GM21367 (cell line): ENCODE results near the gene KHK.

ENCODE experiments used
- ATAC-seq: cut with Tn5 transposase; IDR thresholded peaks from one replicate; pipeline ENCODE4 v1.9.1; 2021; ENCODE audit not compliant: unreplicated experiment

The KHK gene

DNA sequence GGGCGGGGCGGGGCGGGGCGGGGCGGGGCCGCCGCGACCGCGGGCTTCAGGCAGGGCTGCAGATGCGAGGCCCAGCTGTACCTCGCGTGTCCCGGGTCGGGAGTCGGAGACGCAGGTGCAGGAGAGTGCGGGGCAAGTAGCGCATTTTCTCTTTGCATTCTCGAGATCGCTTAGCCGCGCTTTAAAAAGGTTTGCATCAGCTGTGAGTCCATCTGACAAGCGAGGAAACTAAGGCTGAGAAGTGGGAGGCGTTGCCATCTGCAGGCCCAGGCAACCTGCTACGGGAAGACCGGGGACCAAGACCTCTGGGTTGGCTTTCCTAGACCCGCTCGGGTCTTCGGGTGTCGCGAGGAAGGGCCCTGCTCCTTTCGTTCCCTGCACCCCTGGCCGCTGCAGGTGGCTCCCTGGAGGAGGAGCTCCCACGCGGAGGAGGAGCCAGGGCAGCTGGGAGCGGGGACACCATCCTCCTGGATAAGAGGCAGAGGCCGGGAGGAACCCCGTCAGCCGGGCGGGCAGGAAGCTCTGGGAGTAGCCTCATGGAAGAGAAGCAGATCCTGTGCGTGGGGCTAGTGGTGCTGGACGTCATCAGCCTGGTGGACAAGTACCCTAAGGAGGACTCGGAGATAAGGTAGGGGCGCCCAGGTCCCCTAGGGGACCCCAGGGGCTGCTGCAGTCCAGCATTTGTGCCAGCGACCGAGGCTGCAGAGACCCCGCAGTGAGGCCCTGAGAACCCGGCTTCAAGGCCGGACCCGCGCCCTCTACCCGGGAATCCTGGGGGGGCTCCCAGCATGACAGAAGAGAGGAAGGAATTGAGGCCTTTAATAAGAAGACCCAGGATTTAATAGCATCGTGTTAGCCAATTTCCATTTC lies at the start of gene KHK:
Gene KHK, plus strand, starts transcription at position 49 of the 870 bp plus-strand sequence. Its CDS starts 488 bp downstream, at position 537.
- ATAC-seq: no peak

DNA sequence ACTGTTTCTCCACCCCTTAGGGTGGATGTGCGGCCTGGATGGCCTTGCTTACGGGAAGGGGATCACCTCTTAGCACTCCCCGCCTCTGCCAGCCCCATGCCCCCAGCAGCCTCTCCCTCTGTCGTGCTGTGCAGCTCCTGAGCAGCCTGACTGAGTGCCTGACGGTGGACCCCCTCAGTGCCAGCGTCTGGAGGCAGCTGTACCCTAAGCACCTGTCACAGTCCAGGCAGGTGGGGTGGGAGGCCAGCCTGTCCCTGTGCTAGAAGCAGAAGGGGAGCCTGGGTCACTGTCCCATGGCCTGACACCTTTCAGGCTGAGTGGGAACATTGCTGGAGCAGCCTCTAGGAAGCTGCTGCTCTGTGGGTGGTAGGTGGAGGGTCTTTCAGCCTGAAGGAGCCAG lies 48.6 kb upstream of the KHK start:
- ATAC-seq: no peak

DNA sequence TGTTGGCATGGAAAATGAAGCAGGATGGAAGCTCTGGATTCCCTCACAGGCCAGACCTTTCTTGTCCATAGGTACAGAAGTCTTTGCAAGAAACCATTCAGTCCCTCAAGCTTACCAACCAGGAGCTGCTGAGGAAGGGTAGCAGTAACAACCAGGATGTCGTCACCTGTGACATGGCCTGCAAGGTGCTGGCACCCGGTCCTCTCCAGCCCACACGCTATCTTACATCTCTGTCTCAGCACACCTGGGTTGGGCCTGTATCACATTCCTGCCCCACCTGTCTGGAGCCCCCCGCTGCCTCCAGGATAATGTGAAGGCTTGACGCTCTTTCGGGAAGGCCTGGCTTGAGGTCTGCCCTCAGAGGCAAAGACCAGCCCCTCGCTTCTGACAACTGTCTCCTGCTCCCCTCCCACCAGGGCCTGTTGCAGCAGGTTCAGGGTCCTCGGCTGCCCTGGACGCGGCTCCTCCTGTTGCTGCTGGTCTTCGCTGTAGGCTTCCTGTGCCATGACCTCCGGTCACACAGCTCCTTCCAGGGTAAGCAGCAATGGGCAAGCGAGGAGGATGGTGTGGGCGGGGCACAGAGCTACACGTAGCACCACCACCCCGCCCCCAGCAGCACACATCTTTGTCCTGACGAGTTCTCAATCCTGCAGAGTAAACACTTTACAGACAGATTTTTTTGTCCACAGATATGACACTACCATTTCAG lies 47.8 kb upstream of the KHK start:
- ATAC-seq: no peak

DNA sequence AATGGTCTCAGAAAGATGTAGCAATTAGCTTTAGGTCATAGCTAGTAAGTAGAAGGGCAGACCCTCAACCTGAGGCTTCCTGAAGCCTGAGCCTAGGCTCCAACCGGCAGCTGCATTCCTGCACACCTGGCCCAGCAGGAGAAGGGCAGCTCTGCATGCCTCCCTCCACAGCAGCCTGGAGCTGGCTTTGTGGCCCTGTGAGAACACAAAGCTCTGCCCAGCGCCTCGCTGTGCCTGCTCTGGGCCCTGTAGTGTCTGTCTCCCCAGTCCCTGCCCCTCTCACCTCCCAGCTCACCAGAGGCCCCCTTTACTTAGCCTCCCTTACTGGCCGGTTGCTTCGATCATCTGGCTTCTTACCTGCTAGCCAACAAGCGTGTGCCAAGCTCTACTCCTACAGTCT lies 47.1 kb upstream of the KHK start:
- ATAC-seq: no peak

DNA sequence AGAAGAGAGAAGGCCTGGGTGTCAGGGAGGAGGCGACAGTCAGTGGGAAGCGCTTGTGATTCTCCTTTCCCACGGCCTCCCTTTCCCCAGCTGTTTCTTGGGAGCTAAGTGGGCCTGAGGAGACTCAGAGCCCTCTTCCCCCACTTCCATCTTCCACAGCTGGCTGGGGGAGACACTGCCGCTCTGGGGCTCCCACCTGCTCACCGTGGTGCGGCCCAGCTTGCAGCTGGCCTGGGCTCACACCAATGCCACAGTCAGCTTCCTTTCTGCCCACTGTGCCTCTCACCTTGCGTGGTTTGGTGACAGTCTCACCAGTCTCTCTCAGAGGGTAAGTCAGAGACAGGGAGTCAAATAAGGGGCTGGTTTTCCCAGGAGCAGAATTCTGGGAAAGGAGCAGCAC lies 46.7 kb upstream of the KHK start:
- no peak for ATAC-seq

DNA sequence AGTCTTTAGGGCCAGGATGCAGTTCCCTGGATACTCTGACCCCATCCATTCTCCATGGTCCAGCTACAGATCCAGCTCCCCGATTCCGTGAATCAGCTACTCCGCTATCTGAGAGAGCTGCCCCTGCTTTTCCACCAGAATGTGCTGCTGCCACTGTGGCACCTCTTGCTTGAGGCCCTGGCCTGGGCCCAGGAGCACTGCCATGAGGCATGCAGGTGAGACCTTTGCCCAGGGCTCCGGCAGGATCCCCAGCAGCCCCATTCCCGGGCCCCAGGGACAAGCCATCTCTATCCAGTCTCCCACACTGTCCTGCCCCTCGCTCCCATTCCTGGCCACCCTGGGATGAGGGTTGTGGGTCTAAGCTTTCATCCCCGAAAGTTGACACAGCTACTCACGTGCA lies 46.3 kb upstream of the KHK start:
- no peak for ATAC-seq

DNA sequence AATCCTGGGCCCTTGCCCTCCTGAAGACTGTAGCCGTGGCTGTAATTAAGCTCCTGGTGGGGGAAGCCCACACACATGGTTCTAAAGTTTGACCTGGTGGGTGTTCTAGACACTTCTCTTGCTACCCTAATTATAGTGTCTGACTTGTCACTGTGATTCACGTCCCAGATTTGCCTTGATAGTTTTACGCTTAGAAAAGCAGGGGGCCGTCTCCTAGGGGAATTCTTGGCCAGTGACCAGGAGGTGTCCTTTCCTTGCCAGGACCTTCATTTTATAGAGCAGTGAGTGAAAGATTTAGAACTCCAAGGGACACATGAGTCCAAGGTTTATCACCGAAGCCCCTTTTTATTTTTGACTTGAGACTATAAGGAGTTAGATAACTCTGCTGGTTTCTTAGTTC lies 44.8 kb upstream of the KHK start:
- ATAC-seq: no peak

DNA sequence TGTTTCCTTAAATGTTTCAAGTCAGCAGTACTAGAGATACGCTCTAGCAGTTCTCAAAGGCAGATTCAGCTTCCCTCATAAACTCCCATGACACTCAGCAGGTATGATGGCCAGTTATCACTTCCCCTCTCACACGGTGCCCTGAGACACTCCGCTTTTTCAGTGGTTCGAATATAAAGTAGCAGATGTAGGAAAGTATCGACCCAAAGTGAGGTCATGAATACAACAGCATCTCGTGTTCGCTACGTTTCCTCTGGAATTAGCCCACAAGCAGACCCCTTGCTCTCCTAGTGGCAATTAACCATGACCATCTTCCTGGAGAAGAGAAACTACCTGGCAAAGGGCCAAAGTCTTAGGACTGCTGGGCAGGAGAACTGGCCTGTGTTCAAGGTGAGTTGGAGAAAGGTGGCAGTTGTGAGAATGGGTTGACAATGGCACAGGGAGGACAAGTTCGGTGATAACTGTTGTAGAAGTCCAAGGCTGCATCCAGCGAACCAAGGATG lies 44.4 kb upstream of the KHK start:
- peak; percentile 67 for ATAC-seq

DNA sequence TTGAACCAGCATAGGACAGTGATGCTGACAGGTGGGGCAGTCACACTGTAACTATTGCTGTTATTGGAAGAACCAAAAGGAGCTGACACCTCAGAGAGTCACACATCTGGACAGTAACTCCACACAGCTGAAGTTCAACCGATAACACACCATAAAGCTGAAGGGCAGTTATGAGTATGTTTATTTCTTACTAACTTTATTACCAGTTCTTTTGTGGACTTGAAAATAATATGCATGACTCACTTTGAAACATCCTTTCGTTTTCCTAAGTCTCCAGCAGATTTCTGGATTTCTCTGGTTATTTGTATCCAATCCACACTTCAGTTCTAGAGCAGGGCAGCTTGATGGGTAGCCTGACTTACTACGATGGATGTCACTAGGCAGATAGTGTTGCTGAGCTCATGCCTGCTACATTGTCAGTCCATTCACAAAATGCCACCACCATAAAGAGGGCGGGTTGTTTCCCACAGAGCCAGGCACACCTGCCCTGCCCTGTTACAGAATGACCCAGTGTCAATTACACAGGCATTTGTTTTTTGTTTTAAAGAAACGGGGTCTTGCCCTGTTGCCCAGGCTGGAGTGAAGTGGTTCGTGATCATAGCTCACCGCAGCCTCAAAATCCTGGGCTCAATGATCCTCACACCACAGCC lies 43.5 kb upstream of the KHK start:
- ATAC-seq: no peak

DNA sequence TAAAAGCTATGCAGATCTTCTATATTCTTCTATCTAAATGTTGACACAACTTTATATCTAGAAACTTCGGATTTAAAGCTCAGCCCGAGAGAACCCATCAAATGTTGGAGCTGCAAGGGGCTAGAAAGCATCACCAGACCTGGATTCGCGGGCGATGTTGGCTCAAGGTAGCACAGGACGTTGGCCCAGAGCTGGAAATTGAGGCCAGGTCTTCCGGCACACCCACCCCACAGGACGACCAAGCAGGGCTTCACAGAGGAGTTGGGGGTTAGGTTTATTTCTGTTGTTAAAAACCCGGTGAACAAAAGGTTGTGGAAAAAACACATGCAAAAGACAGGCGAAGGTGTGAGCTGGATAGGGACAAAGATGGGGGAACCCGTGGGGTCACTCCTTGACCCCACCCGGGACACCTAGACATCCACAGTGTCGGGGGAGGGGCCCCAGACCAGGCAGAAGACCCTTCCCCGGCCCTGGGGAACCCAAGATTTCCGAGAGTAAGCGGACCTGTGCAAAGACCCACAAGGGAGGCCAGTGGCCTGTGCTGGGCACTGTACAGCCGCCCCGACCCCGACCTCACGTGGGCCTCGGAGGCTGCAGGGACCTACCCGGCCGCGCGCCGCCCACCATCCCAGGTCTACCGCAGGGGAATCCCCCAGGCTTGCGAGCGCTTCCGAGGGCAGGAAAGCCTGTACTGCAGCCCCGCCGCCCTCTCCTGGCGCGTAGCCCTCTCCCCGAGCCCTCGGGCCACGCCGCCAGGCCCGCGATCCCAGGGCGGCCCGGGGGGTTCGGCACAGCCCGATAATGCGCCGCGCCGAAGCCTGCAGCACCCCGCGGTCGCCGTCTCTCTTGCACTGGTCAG lies 36.9 kb upstream of the KHK start:
- ATAC-seq: no peak

DNA sequence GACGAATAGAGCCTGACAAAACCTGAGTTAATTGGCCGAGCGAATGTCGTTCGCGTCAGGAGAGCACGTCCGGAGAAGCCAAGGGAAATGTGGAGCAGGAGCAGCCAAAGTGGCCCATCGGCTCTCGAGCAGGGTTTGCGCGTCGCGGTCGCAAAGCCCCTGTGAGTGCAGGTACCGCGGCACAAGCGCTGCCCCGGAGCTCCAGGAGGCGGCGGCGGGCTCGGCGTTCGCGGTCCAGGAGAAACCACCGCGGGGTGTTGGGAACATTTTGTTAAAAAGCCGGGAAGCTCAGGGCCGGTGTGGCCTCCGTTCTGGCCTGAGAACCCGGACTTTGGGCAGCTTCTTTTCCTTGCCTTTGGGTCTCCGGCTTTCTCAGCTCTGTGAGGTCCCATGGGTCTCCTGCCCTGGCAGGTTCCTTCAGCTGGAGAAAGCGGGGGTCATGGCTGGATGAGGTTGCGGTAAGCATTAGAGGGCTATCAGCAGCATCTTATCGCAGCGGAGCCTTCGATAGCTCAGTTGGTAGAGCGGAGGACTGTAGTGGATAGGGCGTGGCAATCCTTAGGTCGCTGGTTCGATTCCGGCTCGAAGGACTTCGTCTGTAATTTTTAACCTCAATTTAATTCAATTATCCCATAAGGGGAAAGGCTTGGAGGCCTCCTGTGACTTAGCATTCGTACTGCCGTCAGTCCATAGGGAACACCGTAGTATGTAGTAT lies 36.1 kb upstream of the KHK start:
- ATAC-seq: peak; percentile 46

DNA sequence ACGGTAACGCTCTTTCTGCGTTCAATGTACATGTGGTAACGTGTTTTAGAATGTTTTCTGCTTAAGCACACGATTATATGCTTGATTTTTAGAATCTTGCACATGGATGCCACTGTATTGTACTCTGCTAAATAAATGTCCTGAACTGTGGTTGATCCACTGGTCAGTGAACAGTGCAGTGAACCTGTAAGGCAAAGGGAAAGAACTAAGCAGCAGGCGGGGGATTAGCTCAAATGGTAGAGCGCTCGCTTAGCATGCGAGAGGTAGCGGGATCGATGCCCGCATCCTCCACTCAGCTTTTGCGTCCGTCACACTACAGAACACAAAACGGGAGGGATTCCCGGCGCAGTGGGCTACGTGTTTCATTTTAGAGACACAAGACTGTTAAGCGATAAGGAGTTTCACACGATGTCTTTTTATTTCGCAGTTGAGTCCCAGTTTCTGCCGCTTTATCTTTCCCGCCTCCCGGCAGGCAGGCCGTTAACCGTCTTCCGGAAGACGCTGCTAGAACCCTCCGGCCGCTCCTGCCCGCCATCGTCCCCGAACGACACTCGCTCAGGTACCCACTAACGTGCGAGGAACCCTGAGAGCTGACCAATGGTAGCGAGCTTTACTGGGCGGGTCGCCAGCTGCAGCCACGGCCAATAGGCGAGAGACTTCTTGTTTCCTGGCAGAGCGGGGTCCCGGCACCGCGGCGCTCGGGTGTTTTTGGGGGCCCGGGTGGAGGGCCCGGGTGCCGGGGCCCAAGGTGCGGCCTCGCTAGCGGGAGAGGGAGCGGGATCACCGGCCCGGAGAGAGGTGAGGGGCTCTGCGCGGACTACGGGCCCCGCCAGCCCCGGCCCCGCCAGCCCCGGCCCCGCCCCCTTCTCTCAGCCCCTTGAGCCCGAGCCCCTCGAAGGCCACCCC lies 35.3 kb upstream of the KHK start, which contains the start of gene AGBL5:
Gene AGBL5, plus strand, starts transcription at position 673 of the 906 bp plus-strand sequence. CDS start 1,291 bp downstream, outside the sequence.
- ATAC-seq: peak; percentile 64

DNA sequence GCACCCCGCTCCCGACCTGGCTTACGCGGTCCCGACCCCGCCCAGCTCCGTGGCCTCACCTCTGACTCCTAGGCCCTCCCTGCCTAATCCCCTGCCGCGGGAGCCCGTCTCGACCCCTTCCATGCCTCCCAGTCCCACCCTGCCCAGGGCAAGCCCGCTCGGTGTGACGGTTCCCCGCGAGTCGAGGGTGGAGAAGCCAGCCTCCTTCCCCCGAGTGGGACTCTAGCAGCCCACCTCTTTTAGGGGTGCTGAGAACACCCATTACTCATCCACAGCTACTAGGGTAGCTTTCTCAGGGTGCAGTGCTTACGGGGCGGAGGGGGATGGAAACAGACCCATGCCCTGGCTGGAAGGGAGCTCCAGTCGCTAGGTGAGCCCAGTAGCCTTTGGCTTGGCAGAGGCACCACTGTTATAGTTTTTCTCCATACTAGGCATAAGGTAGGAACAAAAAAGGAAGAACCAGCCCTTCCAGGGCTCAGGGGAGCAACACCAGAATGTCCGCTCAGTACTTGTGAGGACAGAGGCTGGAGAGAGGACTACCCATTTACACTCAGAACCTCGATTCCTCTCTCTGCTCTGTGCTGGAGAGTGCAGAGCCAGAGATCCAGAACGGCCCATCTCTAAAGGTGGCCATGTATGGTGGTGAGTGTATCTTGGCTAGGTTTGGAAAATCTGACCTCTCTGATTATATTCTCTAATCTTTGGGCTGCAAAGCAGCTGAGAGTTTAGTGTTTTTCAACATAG lies 34.5 kb upstream of the KHK start:
- ATAC-seq: peak; percentile 3

DNA sequence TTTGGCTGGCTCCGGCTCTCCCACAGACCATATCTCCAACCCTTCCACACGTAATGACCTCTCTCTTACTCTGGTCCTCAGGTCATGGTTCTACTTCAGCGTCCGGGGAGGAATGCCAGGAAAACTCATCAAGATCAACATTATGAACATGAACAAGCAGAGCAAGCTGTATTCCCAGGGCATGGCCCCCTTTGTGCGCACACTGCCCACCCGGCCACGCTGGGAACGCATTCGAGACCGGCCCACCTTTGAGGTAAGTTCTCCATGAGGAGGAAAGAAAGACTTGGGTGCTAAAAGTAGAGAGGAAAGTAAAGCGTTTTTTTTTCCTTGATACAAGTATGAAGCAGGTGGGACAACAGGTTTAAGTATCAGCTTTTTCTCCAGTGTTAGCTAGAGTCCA lies 33.3 kb upstream of the KHK start:
- no peak for ATAC-seq

DNA sequence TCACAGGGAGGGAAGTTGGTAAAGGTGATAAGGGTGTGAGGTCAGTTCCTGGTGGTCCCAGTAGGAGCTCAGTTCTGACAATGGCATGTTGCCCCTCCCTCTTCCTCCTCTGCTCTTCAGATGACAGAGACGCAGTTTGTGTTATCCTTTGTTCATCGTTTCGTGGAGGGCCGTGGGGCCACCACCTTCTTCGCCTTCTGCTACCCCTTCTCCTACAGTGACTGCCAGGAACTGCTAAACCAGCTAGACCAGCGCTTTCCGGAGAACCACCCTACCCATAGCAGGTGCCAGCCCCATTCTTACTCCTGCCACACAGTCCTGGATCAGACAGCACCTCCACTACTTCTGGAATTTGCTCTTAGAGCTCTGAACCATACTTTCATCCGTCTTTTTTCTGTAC lies 32.8 kb upstream of the KHK start:
- ATAC-seq: no peak

DNA sequence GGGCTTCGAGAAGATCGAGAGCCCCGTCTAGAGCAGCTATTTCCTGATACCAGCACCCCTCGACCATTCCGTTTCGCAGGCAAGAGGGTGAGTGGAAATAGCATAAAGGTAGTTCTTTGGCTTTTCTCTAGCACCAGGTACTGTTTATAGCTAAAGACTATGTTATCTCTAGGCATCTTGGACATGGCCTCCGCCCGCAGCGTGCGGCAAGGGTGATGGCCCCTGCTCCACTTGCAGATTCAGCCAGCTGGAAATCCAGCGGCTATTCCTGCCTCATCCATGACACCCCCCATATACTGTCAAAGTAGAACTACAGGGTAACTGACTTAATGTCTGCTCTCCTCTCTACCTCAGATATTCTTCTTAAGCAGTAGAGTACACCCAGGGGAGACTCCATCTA lies 31.9 kb upstream of the KHK start:
- ATAC-seq: no peak

DNA sequence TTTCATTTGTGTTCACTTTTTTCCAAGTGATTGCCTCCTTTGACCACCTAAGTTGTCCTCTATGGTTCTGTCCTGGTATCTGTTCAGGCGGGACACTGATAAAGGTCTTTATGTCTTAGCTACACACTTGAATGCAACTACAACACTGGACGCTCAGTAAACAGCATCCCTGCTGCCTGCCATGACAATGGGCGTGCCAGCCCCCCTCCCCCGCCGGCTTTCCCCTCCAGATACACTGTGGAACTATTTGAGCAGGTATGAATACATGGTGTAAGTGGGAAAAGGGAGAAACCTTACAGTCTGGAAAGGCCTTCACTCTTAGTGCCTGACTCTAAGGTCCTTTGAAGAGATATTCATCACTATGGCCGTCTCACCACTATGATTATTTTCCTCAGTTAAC lies 29.4 kb upstream of the KHK start:
- ATAC-seq: no peak

DNA sequence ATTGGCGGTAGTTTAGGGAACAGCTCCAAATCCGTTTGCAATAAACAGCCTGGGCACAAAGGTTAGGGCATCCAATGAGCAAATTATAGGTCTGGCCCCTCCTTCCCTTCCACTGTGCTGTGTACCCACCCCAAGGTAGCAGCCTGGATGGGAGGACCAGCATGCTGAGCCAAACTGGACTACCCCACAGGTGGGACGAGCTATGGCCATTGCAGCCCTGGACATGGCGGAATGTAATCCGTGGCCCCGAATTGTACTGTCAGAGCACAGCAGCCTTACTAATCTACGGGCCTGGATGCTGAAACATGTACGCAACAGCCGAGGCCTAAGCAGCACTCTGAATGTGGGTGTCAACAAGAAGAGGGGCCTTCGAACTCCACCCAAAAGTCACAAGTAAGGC lies 28.4 kb upstream of the KHK start:
- no peak for ATAC-seq
